SK-N-SH treated with all-trans-retinoic acid at 6 μM for 48 hours (cell line): ENCODE data around the gene MED15.

Source experiments
- ARNTL ChIP-seq: fragments of 450-650 bp; formaldehyde crosslinking; IDR thresholded peaks from 2 replicates; pipeline ENCODE4 v1.5.0; 2020; ENCODE audit warnings: low read depth, mild to moderate bottlenecking, moderate library complexity, borderline replicate concordance
- BACH2 ChIP-seq: fragments of 250-450 bp; sonication (Bioruptor Pico); IDR thresholded peaks from 2 replicates; pipeline ENCODE4 v1.9.0; 2021; ENCODE audit warnings: mild to moderate bottlenecking, borderline replicate concordance
- CREB5 ChIP-seq: fragments of 250-450 bp; sonication (Bioruptor Pico); IDR thresholded peaks from 2 replicates; pipeline ENCODE4 v1.5.1; 2020; ENCODE audit warnings: low read depth, mild to moderate bottlenecking, moderate library complexity
- CSDC2 ChIP-seq: fragments of 250-450 bp; sonication (Bioruptor Pico); IDR thresholded peaks from 2 replicates; pipeline ENCODE4 v1.5.0; 2020; ENCODE audit warnings: mild to moderate bottlenecking, moderate library complexity
- ESRRG ChIP-seq: fragments of 250-450 bp; sonication (Bioruptor Pico); IDR thresholded peaks from 2 replicates; pipeline ENCODE4 v1.6.1; 2021; ENCODE audit warnings: mild to moderate bottlenecking
- GLIS3 ChIP-seq: fragments of 250-450 bp; sonication (Bioruptor Pico); IDR thresholded peaks from 2 replicates; pipeline ENCODE4 v1.5.0; 2020; ENCODE audit warnings: mild to moderate bottlenecking, moderate library complexity
- ISL1 ChIP-seq: fragments of 250-450 bp; sonication (Bioruptor Pico); IDR thresholded peaks from 2 replicates; pipeline ENCODE4 v2.1.2; 2022; ENCODE audit warnings: mild to moderate bottlenecking, moderate library complexity
- OSR1 ChIP-seq: fragments of 250-450 bp; sonication (Bioruptor Pico); IDR thresholded peaks from 2 replicates; pipeline ENCODE4 v1.8.0; 2022; ENCODE audit warnings: moderate library complexity, mild to moderate bottlenecking, inconsistent platforms
- PATZ1 ChIP-seq: fragments of 250-450 bp; sonication (Bioruptor Pico); IDR thresholded peaks from 2 replicates; pipeline ENCODE4 v1.8.0; 2020; ENCODE audit warnings: mild to moderate bottlenecking, moderate library complexity, borderline replicate concordance
- RARB ChIP-seq: fragments of 250-450 bp; sonication (Bioruptor Pico); IDR thresholded peaks from 2 replicates; pipeline ENCODE4 v1.8.0; 2021; ENCODE audit warnings: mild to moderate bottlenecking, moderate library complexity
- TOX ChIP-seq: fragments of 250-450 bp; sonication (Bioruptor Pico); IDR thresholded peaks from 2 replicates; pipeline ENCODE4 v1.8.0; 2021; ENCODE audit warnings: mild to moderate bottlenecking, moderate library complexity, borderline replicate concordance
- ZFP3 ChIP-seq: fragments of 250-450 bp; sonication (Bioruptor Pico); IDR thresholded peaks from 2 replicates; pipeline ENCODE4 v1.5.0; 2020; ENCODE audit warnings: mild to moderate bottlenecking, moderate library complexity
- ZFP30 ChIP-seq: fragments of 450-650 bp; formaldehyde crosslinking; IDR thresholded peaks from 2 replicates; pipeline ENCODE4 v1.5.0; 2022; ENCODE audit warnings: mild to moderate bottlenecking, moderate library complexity
- TF ChIP-seq, protein P1 (sequence below): fragments of 250-450 bp; sonication (Bioruptor Pico); IDR thresholded peaks from 2 replicates; pipeline ENCODE4 v1.5.1; 2021; ENCODE audit warnings: mild to moderate bottlenecking, moderate library complexity

DNA sequence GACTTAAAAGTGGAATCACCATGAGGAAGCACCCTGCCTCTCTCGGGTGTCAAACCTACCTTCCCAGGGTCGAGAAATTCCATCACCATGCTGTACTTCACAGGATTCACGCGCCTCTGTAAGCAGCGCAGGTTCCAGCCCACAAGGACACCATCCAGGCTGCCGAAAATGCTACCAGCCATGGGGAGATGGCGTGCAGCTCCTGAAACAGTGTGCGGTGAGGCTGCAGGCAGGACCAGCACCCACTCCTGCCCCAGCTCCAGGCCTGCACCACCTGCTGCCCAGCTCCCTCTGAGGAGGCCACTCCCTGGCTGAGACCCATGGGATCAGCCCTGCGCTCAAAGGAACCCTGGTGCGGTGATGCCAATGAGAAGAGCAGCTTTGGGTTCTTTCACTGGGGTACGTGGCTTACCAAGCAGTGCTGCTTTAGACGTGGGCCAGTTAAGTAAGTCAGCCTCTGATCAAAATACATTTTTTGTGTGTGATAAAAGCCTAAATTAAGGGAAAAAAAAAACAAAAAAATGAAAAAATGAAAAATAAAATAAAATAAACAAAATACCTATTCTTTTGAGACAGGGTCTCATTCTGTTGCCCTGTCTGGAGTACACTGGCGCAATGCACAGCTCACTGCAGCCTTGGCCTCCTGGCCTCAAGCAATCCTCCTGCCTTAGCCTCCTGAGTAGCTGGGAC is 115.4 kb downstream of the MED15 start:
- TF ChIP-seq ARNTL (no peak), ISL1 (CRISPR knock-in tag) (no peak), TOX (CRISPR knock-in tag) (no peak), PATZ1 (CRISPR knock-in tag) (no peak), ZFP30 (CRISPR knock-in tag) (no peak), BACH2 (CRISPR knock-in tag) (no peak), OSR1 (no peak), RARB (CRISPR knock-in tag) (no peak), ZFP3 (CRISPR knock-in tag) (no peak), CSDC2 (CRISPR knock-in tag) (no peak), CREB5 (CRISPR knock-in tag) (no peak), ESRRG (no peak), GLIS3 (CRISPR knock-in tag) (no peak)
- TF ChIP-seq, protein P1, sequence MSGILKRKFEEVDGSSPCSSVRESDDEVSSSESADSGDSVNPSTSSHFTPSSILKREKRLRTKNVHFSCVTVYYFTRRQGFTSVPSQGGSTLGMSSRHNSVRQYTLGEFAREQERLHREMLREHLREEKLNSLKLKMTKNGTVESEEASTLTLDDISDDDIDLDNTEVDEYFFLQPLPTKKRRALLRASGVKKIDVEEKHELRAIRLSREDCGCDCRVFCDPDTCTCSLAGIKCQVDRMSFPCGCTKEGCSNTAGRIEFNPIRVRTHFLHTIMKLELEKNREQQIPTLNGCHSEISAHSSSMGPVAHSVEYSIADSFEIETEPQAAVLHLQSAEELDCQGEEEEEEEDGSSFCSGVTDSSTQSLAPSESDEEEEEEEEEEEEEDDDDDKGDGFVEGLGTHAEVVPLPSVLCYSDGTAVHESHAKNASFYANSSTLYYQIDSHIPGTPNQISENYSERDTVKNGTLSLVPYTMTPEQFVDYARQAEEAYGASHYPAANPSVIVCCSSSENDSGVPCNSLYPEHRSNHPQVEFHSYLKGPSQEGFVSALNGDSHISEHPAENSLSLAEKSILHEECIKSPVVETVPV (CRISPR knock-in tag) = no peak
